Pericardium fibroblast (primary cell): ENCODE data around the gene LARP4. TPM values are rescaled to one million over a fixed set of nuclear protein-coding genes. Genes with fewer than 3 reads are reported as not detected.

Experiments used
- total RNA-seq: library from RNA; depleted of rRNA; stranded (reverse); fragments of >200 nt; gene quantifications from 2 replicates; pipeline ENCODE4 v1.2.3, GENCODE V29; 2015

LARP4 gene
- total RNA-seq, result 13.0 and 14.6 TPM in 2 replicates

GRCh38 chr12:50400638-50401499 lies at the start of gene LARP4:
Gene LARP4, plus strand, starts transcription at chr12:50400885. Its CDS starts 126 bp downstream, at chr12:50401011.

GRCh38 chr12:50504798-50505674 lies 104.4 kb downstream of the LARP4 start, which contains the start of gene DIP2B:
Gene DIP2B, plus strand, starts transcription at chr12:50504985. Its CDS starts 156 bp downstream, at chr12:50505141.

Other genes starting within 250 kb of the LARP4 start
- gene CERS5, start 233.5 kb upstream of the LARP4 start, total RNA-seq, result 23.0 and 37.0 TPM in 2 replicates
- 65.5 and 116 TPM in 2 replicates for gene LIMA1, start 117.4 kb upstream of the LARP4 start, total RNA-seq
- not detected in 2 replicates for gene FAM186A, start 4.3 kb upstream of the LARP4 start, total RNA-seq
- gene DIP2B, start 104.1 kb downstream of the LARP4 start, total RNA-seq, result 17.4 and 18.6 TPM in 2 replicates